SK-MEL-5 (cell line): Measurements from ENCODE around the gene ANKS1A. TPM values are rescaled to one million over a fixed set of nuclear protein-coding genes. Genes with fewer than 3 reads are reported as not detected.
A peak's percentile ranks its signal among the peaks of the same experiment; 100 is the strongest.
"Not testable (repeated sequence)": the region's sequence is repeated elsewhere in the genome, so short reads cannot be mapped to it uniquely, and the experiment has no call there.

Experiments used
- DNase-seq: peaks from one replicate; pipeline ENCODE4 v3.0.0-alpha.2; 2016; ENCODE audit warnings: low read depth, low spot score
- in situ Hi-C: cut with HindIII; loops from 2 replicates; pipeline ENCODE4 v1.10.0; 2016; ENCODE audit warnings: low sequenced_read_pairs, high pct_unique_total_duplicates, low pct_unique_long_range_greater_than_20kb
- total RNA-seq: library from RNA; depleted of rRNA; stranded (reverse); fragments of >200 nt; shearing (Covaris generic); gene quantifications from 2 replicates; pipeline ENCODE4 v1.2.3, GENCODE V29; 2014

ANKS1A gene
- total RNA-seq, 1 experiment from 2014 or later: 13.6 TPM

DNA sequence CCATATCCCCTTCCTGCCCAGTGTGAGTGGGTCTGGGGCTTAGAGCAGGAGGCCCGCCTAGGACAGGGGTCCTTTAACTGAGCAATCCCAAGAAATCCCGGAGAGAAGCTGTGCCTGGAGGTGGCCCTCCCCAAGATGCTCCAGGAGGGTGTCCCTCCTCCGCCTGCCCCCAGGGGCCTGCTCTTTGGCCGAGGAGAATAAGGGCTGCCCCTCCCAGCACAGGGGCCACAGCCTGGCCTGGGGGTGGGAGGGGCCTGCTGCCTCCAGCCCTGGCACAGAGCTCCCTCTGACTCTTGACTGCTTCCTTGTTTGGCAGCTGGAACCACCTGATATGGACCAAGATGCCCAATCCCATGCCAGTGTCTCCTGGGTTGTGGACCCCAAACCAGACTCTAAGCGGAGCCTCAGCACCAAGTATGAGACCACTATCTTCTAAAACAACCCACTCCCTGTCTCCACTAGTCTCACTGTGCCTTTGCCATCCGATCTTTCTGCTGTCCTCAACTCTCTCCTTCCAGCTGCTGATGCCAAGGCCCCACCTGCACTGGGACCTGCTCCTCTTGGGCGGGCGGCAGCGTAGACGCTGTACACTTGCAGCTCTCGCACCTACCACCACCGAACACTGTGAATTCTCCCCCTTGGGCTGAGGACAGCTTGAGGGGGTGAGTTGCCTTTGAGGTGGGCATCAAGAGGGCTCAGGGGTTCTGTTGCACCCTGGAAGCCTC lies 197.7 kb downstream of the ANKS1A start:
- DNase-seq: no peak
- in situ Hi-C loops: no loop called here

DNA sequence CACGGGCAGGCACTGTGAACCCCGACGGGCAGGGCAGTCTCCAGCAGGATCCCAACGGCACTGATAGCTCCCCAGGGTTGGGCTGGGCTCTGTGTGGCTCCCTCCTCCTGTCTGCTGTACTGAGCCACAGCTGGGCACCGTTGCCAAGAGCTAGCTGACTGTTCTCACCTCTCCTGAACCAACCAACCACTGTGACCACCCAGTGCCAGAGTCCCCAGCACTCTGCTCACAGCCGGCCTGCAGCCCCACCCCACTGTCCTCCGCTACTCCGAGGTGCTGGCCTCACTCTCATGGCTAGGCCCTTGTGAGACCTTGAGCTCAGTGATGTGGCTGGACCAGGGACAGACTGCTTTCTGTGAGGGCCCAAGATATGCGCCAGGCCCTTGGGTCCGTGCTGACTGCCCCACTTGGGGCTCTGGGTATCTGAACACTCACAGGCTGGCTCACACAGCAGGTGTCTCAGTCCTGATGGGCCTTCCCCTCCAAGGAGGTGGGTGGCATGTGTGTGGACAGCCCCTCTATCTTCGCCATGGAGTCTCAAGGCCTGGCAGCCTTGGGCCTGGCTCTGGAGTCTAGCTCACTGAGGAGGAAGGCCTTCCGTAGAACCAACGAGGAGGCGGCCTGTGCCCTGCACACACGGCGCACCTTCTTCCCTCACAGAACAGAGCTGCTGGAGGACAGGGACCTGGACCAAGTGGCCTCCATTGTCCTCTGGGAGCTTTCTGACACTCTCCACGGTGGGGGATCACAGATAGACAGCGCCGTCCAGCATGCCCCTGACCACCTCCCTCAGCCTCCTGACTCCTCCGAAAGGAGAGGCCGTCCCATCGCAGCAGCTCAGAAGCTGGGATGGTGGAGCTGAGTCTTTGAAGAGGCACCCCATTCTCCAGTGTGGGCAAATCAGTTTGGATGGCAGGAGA lies 198.6 kb downstream of the ANKS1A start:
- no peak for DNase-seq
- in situ Hi-C loops: no loop called here

DNA sequence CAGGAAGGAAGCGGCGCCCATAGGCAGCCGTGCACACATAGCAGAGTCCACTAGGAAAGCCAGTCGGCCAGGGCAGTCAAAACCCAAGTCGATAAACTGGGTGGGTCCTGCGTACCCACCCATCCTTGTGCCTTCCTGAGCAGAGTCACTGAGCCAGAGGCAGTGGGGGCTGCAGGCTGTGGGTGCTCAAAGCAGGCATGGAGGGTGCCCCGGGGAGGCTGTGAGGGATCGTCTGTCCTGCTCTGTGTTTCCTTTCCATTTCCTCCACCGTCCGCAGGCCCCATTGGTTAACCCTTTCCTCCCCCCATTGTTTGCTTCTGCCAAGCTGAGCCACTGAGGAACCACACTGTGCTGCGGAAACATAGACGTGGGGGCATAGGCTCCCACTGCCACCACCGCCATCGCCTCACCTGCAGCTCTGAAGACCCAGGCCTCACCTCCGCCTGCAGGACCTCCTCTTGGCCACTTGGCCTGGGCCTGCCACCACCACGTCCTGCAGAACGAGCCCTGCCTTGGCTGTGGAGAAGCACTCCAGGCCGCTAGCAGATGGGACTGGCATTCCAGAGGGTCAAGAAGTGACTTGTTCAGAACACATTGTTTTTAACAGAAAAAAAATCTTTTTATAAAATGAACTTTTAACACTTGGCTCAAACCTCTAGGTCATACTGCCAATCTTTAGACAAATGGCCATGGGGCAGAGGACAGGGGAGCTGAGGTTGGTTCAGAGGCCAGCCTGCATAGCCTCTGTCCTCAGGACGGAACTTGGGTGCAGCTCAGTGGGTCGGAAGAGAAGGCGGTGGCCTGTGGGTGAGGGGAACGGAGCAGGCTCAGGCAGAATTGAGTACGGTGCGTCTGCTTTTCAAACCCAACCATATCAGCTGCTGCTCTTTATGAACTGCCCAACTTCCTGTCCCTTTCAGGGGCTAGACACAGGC lies 199.5 kb downstream of the ANKS1A start:
- in situ Hi-C loops: no loop called here
- no peak for DNase-seq

DNA sequence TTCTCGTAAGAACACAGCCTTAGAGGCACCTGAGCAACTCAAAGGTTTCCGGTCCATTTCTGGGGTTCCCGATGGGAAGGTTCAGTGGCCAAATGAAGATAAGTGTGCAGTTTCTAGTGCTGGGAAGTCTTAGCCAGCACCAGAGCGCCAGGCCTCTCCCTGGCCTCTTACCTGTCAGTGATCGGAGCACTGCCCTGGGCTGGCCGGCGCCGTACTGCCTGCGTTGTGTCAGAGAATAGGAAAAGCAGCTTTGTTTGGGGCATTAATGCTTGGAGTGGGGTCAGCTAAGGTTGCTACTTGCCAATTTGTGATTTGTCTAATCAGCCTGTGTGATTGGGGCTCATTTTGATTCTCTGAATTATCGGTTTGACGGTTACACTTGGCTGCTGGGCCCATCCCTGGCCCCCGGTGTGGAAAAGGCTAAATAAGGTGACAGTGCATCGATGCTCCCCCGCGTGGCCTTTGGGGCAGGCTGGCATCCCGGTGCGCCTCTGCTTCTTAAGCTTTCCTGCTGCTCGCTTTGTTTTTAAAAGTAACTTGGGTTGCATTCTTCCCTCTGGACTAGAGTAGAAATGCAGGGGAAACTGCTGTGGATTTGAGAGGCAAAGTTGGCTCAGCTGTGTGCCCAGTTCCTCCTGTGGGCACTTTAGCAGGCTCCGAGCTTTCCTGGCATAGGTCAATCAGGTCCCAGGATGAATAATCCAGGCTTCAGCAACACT lies 200.3 kb downstream of the ANKS1A start:
- in situ Hi-C loops: no loop called here
- no peak for DNase-seq

DNA sequence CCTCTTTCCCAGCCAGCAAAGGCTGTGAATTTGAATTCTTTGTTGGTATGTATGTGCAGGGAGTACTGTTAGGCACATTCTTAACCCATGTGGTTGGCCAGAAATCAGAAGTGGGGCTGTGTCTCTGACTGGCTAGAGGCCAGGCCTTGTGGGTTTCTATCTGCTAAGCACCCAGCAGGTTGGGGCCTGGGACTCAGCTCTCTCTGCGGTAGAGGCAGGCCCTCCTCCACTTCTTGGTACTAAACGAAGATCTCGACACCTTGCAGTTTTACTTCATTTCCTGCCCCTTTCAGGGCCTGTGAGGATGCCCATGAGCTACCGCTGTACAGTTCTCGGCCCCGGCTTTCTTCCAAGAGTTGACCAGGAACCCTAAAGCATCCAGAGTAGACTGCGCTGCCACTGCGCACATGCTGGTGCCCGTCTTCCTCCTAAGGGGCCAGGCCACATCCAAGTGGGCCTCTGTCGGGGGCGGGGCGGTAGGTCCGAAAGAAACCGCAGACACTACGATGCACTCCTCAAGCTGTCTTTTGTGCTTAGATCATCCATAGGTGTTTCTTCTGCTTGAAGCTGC lies 201.0 kb downstream of the ANKS1A start:
- no peak for DNase-seq
- in situ Hi-C loops: no loop called here

DNA sequence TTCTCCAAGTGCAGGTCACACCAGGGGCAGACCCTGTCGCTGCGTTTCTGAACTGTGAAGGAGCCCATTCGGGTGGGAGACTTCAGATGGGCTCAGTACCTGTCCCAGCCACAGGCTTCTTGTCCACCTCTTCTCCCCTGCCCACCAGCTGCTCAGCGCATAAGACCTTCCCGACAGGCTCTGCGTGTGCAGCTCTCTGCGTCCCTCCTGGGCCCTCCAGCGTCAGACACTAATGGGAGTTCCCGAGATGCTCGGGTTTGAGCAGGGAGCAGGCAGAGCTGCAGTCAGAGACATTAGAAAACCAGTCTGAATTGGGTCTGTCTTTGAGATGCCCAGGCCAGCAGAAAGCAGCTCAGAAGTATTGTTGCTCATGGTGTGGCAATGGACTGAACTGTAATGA lies 201.7 kb downstream of the ANKS1A start:
- in situ Hi-C loops: no loop called here
- DNase-seq: no peak

DNA sequence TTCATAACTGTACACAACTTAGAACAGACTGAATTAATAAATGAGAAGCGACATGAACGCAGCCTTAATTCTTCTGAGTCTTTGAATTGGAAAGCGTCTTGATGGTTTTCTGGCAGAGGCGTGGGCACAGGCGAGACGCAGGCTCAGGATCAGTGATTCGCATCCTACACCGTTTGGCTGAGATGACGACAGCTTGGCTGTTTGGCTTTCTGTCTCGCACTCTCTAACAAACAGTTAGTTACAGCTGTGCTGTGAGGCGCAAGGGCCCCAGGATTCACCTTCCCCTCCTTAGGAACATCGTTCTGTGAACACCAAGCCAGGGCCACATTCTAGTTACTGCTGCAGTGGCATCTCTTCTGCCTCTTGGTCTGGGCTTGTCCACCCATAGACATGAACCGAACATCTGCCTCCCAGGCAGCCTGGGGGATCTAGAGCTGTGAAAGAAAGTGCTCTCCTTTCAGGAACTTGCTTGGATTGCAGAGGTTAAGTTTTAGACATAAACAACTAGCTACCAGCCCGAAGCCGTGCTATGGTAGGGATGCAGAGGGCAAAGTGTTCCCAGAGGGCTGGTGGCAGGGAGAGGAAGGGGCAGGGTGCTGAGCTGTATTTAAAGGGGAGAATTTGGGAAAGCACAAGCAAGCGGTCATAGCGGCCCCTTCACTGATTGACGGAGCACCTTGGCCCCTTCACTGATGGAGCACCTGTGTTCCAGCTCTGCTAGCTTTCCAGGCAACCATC lies 202.5 kb downstream of the ANKS1A start:
- DNase-seq: no peak
- in situ Hi-C loops: no loop called here

DNA sequence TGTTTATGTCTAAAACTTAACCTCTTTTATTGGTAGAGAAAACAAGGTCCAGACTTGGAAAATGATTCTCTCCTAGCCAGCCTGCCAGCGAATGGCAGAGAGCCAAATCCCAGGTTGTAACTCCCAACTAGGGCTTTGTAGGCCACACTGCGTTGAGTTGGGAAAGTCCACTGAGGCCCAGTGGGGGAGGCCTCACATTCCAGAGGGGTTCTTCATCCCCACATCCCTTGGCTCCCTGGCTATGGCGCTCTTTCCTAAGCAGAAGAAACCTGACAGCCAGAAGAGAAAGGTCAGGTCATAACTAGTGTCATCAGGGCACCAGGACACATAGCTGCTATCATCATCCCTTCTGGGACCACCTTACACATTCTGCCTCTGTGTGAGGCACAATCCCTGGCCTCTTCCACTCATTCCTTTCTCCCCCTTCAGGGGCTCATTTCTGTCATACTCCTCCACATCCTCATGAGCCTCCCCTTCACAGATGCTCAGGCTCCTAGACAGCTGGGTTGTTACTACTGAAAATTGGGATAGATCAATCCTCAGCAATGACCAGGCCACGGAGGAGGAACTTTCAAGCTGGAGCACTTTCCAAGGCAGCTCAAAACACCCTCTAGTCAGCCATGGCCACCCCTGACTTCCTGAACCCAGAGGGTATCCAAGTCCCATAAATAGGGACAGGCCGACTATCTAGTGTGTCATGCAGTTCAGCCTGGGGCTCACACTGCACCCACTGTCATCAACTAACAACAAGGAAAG lies 203.5 kb downstream of the ANKS1A start:
- in situ Hi-C loops: no loop called here
- DNase-seq: no peak

DNA sequence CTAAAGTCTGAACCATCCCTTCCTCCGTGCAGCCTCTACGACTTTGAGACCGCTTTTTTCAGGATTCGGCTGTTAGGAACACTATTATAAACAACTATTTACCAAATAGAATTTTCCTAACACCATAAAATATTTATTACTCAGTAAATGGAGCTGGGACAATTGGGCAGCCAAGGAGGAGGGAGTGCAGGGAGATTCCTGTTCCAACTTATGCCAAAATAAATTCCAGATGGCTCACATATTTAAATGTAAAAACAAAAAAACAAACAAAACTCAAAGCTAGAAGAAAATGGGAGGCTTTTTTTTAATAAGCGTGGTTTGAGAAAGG lies 204.0 kb downstream of the ANKS1A start:
- DNase-seq: no peak
- in situ Hi-C loops: no loop called here

DNA sequence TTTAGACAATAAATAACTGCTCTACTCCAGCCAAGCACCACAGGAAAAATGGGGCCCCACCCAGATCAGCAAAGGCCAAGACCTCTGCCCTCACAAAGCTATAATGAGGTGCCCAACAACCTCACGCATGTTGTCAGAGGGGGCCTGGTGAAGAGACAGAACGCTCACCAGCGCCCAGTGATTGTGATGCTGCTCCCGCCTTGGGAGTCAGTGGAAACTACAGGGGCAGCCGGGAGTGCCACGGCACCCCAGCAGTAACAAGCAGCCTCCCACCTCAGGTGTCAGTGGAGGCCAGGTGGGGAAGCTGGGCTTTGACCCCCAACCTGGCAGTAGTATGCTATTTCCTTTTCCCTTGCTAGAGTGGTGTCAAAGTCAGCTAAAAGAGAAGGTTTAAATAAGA lies 204.7 kb downstream of the ANKS1A start:
- no peak for DNase-seq
- in situ Hi-C loops: no loop called here

DNA sequence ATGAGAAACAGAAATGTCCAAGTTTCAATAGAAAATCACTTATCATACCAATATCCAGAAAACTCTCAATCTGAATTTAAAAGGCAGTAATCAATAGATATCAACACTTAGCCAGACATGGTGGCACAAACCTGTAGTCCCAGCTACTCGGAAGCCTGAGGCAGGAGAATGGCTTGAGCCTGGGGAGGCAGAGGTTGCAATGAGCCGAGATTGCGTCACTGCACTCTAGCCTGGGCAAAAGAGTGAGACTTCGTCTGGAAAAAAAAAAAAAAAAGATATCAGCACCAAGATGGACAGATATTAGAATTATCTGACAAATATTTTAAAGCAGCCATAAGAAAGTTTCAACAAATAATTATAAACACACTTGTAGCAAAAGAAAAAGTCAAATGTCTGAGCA lies 205.1 kb downstream of the ANKS1A start:
- in situ Hi-C loops: no loop called here

DNA sequence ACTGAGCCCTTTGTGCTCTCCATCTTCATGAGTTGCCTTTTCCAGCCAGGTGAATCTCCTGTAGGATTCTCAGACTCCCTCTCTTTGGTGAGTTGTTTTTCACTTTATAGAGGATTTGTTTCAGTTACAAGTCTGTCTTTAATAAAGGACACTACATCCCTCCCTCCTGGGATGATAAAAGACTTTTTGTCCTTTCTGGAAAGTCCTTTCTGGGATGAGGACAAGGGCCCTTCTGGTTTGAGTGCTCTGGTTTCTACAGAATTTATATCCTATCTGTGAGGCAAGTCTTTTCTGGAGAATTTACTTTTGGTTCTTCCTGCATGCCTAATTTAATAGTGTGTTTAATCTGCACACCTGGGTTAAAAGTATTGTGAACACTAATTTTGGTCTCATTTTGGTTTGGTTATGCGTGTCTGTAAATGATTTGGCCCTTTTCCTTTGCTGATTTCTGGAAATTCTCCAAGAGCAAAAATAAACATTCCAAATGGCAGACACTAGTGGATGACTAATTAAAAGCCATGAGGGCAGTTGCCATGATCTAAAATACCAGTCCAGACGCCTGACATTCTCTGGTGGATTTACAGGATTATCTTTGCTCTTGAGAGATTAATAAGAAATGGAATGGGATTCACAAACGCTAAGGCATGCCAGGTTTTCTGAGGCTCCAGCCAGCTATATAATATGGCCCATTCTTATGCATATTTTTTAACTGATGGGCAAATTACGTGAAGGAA lies 207.2 kb downstream of the ANKS1A start:
- peak; percentile 54 for DNase-seq
- in situ Hi-C loops: no loop called here

More for the DNA sequence above, 205.1 kb downstream of the ANKS1A start:
- DNase-seq: no peak

DNA sequence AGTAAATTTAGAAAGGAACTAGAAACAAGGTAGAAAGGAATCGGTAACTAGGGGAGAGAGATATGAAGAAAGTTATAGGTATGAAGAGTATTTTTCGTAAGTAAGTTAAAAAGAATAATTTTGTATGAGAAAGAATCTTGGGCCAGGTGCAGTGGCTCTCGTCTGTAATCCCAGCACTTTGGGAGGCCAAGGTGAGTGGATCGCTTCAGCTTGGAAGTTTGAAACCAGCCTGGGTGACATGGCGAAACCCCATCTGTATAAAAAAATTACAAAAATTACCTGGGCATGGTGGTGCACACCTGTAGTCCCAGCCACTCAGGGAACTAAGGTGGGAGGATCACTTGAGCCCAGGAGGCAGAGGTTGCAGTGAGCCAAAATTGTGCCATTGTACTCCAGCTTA lies 210.1 kb downstream of the ANKS1A start:
- in situ Hi-C loops: no loop called here
- DNase-seq: no peak

DNA sequence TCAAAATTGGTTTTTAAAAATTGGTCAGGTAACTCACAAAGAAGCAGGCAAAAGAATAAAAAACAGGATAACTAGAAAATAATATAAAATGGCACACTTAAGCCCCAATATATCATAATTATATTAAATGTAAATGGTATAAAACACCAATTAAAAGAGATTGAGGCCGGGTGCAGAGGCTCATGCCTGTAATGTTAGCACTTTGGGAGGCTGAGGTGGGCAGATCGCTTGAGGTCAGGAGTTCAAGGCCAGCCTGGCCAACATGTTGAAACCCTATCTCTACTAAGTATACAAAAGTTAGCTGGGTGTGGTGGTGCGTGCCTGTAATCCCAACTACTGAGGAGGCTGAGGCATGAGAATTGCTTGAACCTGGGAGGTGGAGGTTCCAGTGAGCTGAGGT lies 216.0 kb downstream of the ANKS1A start:
- DNase-seq: no peak
- in situ Hi-C loops: no loop called here

DNA sequence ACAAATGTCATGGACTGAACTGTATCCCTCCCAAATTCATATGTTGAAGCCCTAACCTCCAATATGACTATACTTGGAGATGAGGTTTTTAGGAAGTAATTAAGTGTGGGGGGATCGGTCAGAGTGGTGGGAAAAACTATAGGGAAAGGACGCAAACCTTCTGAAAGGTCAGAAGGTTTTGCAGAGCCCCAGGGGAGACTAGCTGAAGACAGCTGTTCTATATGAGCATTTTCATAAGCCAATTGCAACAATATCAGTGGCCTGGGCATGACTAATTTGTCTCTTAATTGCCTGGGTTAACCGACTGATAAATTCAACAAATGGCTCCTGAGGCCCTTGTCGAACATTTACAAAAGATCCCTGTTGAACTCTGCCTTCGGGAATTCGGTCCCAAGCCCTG lies 217.0 kb downstream of the ANKS1A start:
- in situ Hi-C loops, DNase-seq: not testable (repeated sequence)
